MV-4-11 (cell line): ENCODE results near the gene AFG1L.
"Not testable (repeated sequence)": the region's sequence is repeated elsewhere in the genome, so short reads cannot be mapped to it uniquely, and the experiment has no call there.

Experiments used
- DNase-seq: peaks from one replicate; lab custom pipeline; 2025; lab: John Stamatoyannopoulos, UW

Gene AFG1L

GRCh38 chr6:108521616-108522107 is 226.8 kb downstream of the AFG1L start:
- no peak for DNase-seq

GRCh38 chr6:108523697-108524096 is 228.8 kb downstream of the AFG1L start:
- no peak for DNase-seq

- no peak for DNase-seq
Observed at GRCh38 chr6:108524528-108525248, 229.8 kb downstream of the AFG1L start.

GRCh38 chr6:108526739-108527174 is 231.9 kb downstream of the AFG1L start:
- DNase-seq: peak; percentile 8

GRCh38 chr6:108528878-108529277 is 234.0 kb downstream of the AFG1L start:
- DNase-seq: no peak

GRCh38 chr6:108531332-108531731 is 236.5 kb downstream of the AFG1L start:
- no peak for DNase-seq

GRCh38 chr6:108535114-108535742 is 240.4 kb downstream of the AFG1L start:
- DNase-seq: no peak

- not testable (repeated sequence) for DNase-seq
Observed at GRCh38 chr6:108535920-108536535, 241.2 kb downstream of the AFG1L start.

- DNase-seq: peak; percentile 48
Observed at GRCh38 chr6:108541843-108542759, 247.2 kb downstream of the AFG1L start.

- DNase-seq: no peak
Observed at GRCh38 chr6:108543175-108543940, 248.5 kb downstream of the AFG1L start.

- DNase-seq: no peak
Observed at GRCh38 chr6:108544606-108545005, 249.8 kb downstream of the AFG1L start.

- DNase-seq: peak; percentile 57
Observed at GRCh38 chr6:108546079-108547049, 251.5 kb downstream of the AFG1L start.

- no peak for DNase-seq
Observed at GRCh38 chr6:108549241-108549640, 254.4 kb downstream of the AFG1L start.

GRCh38 chr6:108549741-108550140 is 254.9 kb downstream of the AFG1L start:
- peak; percentile 5 for DNase-seq

- DNase-seq: no peak
Observed at GRCh38 chr6:108550256-108550655, 255.4 kb downstream of the AFG1L start.

GRCh38 chr6:108555399-108556052 is 260.7 kb downstream of the AFG1L start:
- DNase-seq: no peak

GRCh38 chr6:108556250-108556649 is 261.4 kb downstream of the AFG1L start:
- no peak for DNase-seq

GRCh38 chr6:108556866-108557493 is 262.1 kb downstream of the AFG1L start:
- no peak for DNase-seq
